Measurements from ENCODE around the gene PMP22.

- no peak for TF ChIP-seq POLR2A (IDR thresholded peaks at IDR 0.05; ENCODE audit: low read depth, low read length)
- no peak for TF ChIP-seq CTCF (IDR thresholded peaks at IDR 0.05; ENCODE audit: extremely low read depth in 1 of 2, insufficient read depth in 1 of 2, low read depth in 1 of 2, low read length in 2 of 2)
- TF ChIP-seq MAX (IDR thresholded peaks at IDR 0.05; ENCODE audit: insufficient read depth, insufficient read length): no peak
- no peak for TF ChIP-seq POLR2AphosphoS5 (IDR thresholded peaks at IDR 0.05; ENCODE audit: insufficient read depth, low read depth, low read length)
- no peak for TF ChIP-seq EZH2 (IDR thresholded peaks at IDR 0.05; ENCODE audit: borderline replicate concordance, low read depth, low read length, severe bottlenecking)
Observed at GRCh38 chr17:15245054-15245453, 20.1 kb downstream of the PMP22 start.
